Esophagus muscularis mucosa (tissue), 4 donors: ENCODE data around the gene GRID2IP. TPM values are rescaled to one million over a fixed set of nuclear protein-coding genes. Genes with fewer than 3 reads are reported as not detected.

Experiments
- DNase-seq: peaks from one replicate; pipeline ENCODE4 v3.0.0-alpha.2; 2017; ENCODE audit errors: extremely low spot score
- H3K27ac ChIP-seq, 4 donors: fragments of 200-600 bp; sonication (generic); replicated peaks in 1 of 4; 1 replicate in 3 of 4; 2 replicates in 1 of 4; pipeline ENCODE4 v1.5.1; 2016 to 2019; ENCODE audit warnings: mild to moderate bottlenecking in 1 of 4
- H3K27me3 ChIP-seq, 4 donors: fragments of 200-600 bp; sonication (generic); one replicate each; pipeline versions ENCODE4 v1.5.1 to v1.6.0; 2016 to 2019
- H3K36me3 ChIP-seq, 4 donors: fragments of 200-600 bp; sonication (generic); one replicate each; pipeline ENCODE4 v1.5.1; 2016 to 2019
- H3K4me1 ChIP-seq, 4 donors: fragments of 200-600 bp; sonication (generic); one replicate each; pipeline ENCODE4 v1.5.1; 2016 to 2019
- H3K4me3 ChIP-seq, 4 donors: fragments of 200-600 bp; sonication (generic); 1 replicate in 2 of 4; 2 replicates in 2 of 4; pipeline ENCODE4 v1.5.1; 2016 to 2019; ENCODE audit warnings: mild to moderate bottlenecking in 4 of 4, moderate library complexity in 1 of 4
- H3K9me3 ChIP-seq, 4 donors: fragments of 200-600 bp; sonication (generic); 1 replicate in 3 of 4; 2 replicates in 1 of 4; pipeline ENCODE4 v1.5.1; 2016 to 2019
- EP300 ChIP-seq: sonication (generic); formaldehyde crosslinking; IDR thresholded peaks from one replicate; pipeline ENCODE4 v1.6.1; 2017; ENCODE audit warnings: antibody characterized with exemption
- POLR2A ChIP-seq: fragments of 450-650 bp; IDR thresholded peaks from one replicate; pipeline ENCODE4 v1.6.1; 2017; ENCODE audit warnings: antibody characterized with exemption, moderate library complexity, mild to moderate bottlenecking, low read depth
- POLR2AphosphoS5 ChIP-seq, 2 donors: sonication (generic); formaldehyde crosslinking; IDR thresholded peaks; one replicate each; pipeline ENCODE4 v1.6.1; 2017; ENCODE audit warnings: antibody characterized with exemption in 2 of 2
- WGBS: methylation state at CpG from one replicate; pipeline ENCODE4 v1.1.5; 2018; 5-methylcytosine and 5-hydroxymethylcytosine counted together
- intact Hi-C: fragments of 100-400 bp; cut with DNase I; formaldehyde crosslinking; loops from one replicate; pipeline ENCODE4 v1.15.1; 2023
- total RNA-seq, 4 donors: library from RNA; depleted of rRNA; stranded (reverse); fragments of >200 nt; gene quantifications; one replicate each; pipeline versions ENCODE4 v1.1.0 to v1.2.1, GENCODE V29; 2016
- TF ChIP-seq, protein P1 (sequence below), 3 experiments: fragments of 200-600 bp in 2 of 3; fragments of 450-650 bp in 1 of 3; sonication (generic) in 2 of 3; IDR thresholded peaks; one replicate each; pipeline ENCODE4 v1.5.1; 2017 to 2019; ENCODE audit warnings: antibody characterized with exemption in 3 of 3, mild to moderate bottlenecking in 2 of 3, moderate library complexity in 1 of 3

Gene GRID2IP
- total RNA-seq, 4 donors from 2014 or later = not detected

GRCh38 chr7:6447581-6448199, 103.6 kb downstream of the GRID2IP start, which contains the start of gene DAGLB:
DAGLB (minus strand) TSS chr7:6447954; CDS start chr7:6447842, 112 bp downstream.
- Histone ChIP-seq H3K9me3 (no peaks in the 10 kb centered on the region), H3K27ac (peak within 1 kb of the TSS; percentile 88 to 95 (median 90)), H3K4me1 (peaks cover 10 to 31% (median 21%) of the 10 kb centered on the region in 4 donors), H3K4me3 (peak within 1 kb of the TSS; percentile 76 to 99 (median 92)), H3K36me3 (peaks cover 5 to 30% (median 17%) of the 10 kb centered on the region in 4 donors), H3K27me3 (no peaks in the 10 kb centered on the region)
- DNase-seq = peak; percentile 95
- under 1% methylated on average over 47 of the region's 61 CpGs for WGBS
- intact Hi-C loops = no loop called here
- TF ChIP-seq, protein P1, sequence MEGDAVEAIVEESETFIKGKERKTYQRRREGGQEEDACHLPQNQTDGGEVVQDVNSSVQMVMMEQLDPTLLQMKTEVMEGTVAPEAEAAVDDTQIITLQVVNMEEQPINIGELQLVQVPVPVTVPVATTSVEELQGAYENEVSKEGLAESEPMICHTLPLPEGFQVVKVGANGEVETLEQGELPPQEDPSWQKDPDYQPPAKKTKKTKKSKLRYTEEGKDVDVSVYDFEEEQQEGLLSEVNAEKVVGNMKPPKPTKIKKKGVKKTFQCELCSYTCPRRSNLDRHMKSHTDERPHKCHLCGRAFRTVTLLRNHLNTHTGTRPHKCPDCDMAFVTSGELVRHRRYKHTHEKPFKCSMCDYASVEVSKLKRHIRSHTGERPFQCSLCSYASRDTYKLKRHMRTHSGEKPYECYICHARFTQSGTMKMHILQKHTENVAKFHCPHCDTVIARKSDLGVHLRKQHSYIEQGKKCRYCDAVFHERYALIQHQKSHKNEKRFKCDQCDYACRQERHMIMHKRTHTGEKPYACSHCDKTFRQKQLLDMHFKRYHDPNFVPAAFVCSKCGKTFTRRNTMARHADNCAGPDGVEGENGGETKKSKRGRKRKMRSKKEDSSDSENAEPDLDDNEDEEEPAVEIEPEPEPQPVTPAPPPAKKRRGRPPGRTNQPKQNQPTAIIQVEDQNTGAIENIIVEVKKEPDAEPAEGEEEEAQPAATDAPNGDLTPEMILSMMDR (IDR thresholded peaks at IDR 0.05) = peak in 2 of 3 experiments; percentile 5 to 10
- TF ChIP-seq POLR2AphosphoS5 (IDR thresholded peaks at IDR 0.05) = peak; percentile 94 to 98
- TF ChIP-seq EP300 = no peak
- TF ChIP-seq POLR2A = peak; percentile 85

Other genes with a start within 250 kb of the GRID2IP start
- 10 to 100 TPM; 12.3 to 18.9 (median 14.5) TPM for gene FAM220A, start 202.5 kb downstream of the GRID2IP start, total RNA-seq
- gene RAC1, start 176.9 kb downstream of the GRID2IP start, total RNA-seq = 100 to 1,000 TPM; 114 to 230 (median 136) TPM
- 10 to 100 TPM in 3 of 4 donors, 1 to 10 TPM in 1; 9.8 to 14.6 (median 12.0) TPM for gene DAGLB, start 103.5 kb downstream of the GRID2IP start, total RNA-seq
- 10 to 100 TPM; 53.7 to 68.2 (median 55.3) TPM for gene KDELR2, start 67.3 kb downstream of the GRID2IP start, total RNA-seq
- gene ZDHHC4, start 26.0 kb upstream of the GRID2IP start, total RNA-seq = 10 to 100 TPM; 41.5 to 57.4 (median 51.9) TPM
- 10 to 100 TPM; 22.5 to 38.9 (median 33.5) TPM for gene INTS15, start 38.6 kb upstream of the GRID2IP start, total RNA-seq
- gene ZNF853, start 64.1 kb upstream of the GRID2IP start, total RNA-seq = 10 to 100 TPM; 13.7 to 38.6 (median 23.6) TPM
- 10 to 100 TPM; 24.0 to 38.9 (median 30.8) TPM for gene ZNF316, start 85.9 kb upstream of the GRID2IP start, total RNA-seq
- gene ZNF12, start 155.5 kb upstream of the GRID2IP start, total RNA-seq = 10 to 100 TPM; 19.4 to 25.6 (median 23.5) TPM
- gene RSPH10B2, start 202.6 kb upstream of the GRID2IP start, total RNA-seq = under 1 TPM in 1 of 4 donors, not detected in 3; 0.26 TPM